OCI-LY1 (cell line): ENCODE results near the gene ANKRD13C.

Experiments
- EZH2 ChIP-seq: fragments of 200-600 bp; sonication (generic), shearing (Covaris generic); IDR thresholded peaks from 2 replicates; pipeline ENCODE4 v1.8.0; 2017; ENCODE audit warnings: borderline replicate concordance, mixed run types, mild to moderate bottlenecking, antibody characterized with exemption, low read length, moderate library complexity, mixed read lengths
- TF ChIP-seq, protein P1 (sequence below): fragments of 200-600 bp; sonication (generic), shearing (Covaris generic); IDR thresholded peaks from 2 replicates; pipeline ENCODE4 v1.5.1; 2017; ENCODE audit warnings: mild to moderate bottlenecking, antibody characterized with exemption, low read length, moderate library complexity, mixed read lengths

DNA sequence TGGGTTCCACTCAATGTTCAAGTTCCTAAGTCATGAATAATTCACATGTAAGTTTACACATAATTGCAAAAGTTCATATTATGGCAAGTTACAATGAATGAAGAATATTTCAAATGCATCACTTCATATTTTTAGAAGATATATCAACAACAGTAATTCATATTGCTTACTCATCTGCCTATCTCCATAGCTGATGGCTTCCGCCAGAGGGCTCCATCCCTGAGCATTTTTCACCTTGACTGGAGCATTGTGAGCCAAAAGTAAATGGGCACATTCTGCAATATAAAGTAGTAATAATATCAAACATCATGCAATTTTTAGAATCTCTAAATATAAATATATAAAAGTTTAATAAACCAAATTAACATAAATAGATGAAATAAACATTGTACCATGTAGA is 29.8 kb downstream of the ANKRD13C start:
- TF ChIP-seq, protein P1, sequence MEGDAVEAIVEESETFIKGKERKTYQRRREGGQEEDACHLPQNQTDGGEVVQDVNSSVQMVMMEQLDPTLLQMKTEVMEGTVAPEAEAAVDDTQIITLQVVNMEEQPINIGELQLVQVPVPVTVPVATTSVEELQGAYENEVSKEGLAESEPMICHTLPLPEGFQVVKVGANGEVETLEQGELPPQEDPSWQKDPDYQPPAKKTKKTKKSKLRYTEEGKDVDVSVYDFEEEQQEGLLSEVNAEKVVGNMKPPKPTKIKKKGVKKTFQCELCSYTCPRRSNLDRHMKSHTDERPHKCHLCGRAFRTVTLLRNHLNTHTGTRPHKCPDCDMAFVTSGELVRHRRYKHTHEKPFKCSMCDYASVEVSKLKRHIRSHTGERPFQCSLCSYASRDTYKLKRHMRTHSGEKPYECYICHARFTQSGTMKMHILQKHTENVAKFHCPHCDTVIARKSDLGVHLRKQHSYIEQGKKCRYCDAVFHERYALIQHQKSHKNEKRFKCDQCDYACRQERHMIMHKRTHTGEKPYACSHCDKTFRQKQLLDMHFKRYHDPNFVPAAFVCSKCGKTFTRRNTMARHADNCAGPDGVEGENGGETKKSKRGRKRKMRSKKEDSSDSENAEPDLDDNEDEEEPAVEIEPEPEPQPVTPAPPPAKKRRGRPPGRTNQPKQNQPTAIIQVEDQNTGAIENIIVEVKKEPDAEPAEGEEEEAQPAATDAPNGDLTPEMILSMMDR, result no peak
- TF ChIP-seq EZH2, result no peak
